BE2C (cell line): ENCODE measurements around the gene UBL3.

Experiments used
- DNase-seq: peaks from one replicate; pipeline ENCODE4 v3.0.0-alpha.2; 2020
- H3K27me3 ChIP-seq: fragments of 250-450 bp; sonication (Bioruptor Pico); 2 replicates; pipeline ENCODE4 v1.5.1; 2020; ENCODE audit warnings: mild to moderate bottlenecking
- H3K36me3 ChIP-seq: fragments of 250-450 bp; sonication (Bioruptor Pico); 2 replicates; pipeline ENCODE4 v1.5.1; 2020; ENCODE audit warnings: mild to moderate bottlenecking
- H3K4me1 ChIP-seq: fragments of 250-450 bp; sonication (Bioruptor Pico); 2 replicates; pipeline ENCODE4 v1.5.1; 2020
- H3K4me3 ChIP-seq: 2 replicates; pipeline ENCODE4 v1.5.1; 2011; ENCODE audit warnings: low read depth, low read length
- H3K9me3 ChIP-seq: fragments of 250-450 bp; sonication (Bioruptor Pico); 2 replicates; pipeline ENCODE4 v1.5.1; 2020
- CTCF ChIP-seq: IDR thresholded peaks from 2 replicates; pipeline ENCODE4 v1.5.1; 2012; ENCODE audit warnings: mild to moderate bottlenecking, low read depth, low read length

Gene UBL3

GRCh38 chr13:29855784-29856183 is 5.4 kb upstream of the UBL3 start:
- H3K4me3 ChIP-seq: no peak overlapping the region
- H3K4me1 ChIP-seq: peaks cover 14% of the 10 kb centered on the region
- no peaks in the 10 kb centered on the region for H3K9me3 ChIP-seq
- no peaks in the 10 kb centered on the region for H3K36me3 ChIP-seq
- H3K27me3 ChIP-seq: no peaks in the 10 kb centered on the region
- DNase-seq: no peak
- no peak for TF ChIP-seq CTCF

GRCh38 chr13:29855009-29855408 is 4.6 kb upstream of the UBL3 start:
- no peaks in the 10 kb centered on the region for H3K27me3 ChIP-seq
- H3K36me3 ChIP-seq: no peaks in the 10 kb centered on the region
- DNase-seq: no peak
- no peaks in the 10 kb centered on the region for H3K9me3 ChIP-seq
- peaks cover 15% of the 10 kb centered on the region for H3K4me1 ChIP-seq
- TF ChIP-seq CTCF: no peak
- H3K4me3 ChIP-seq: no peak overlapping the region

- DNase-seq: no peak
- H3K9me3 ChIP-seq: no peaks in the 10 kb centered on the region
- peaks cover 15% of the 10 kb centered on the region for H3K4me1 ChIP-seq
- H3K36me3 ChIP-seq: no peaks in the 10 kb centered on the region
- no peak overlapping the region for H3K4me3 ChIP-seq
- no peaks in the 10 kb centered on the region for H3K27me3 ChIP-seq
- no peak for TF ChIP-seq CTCF
These were observed 2.7 kb upstream of the UBL3 start for GRCh38 chr13:29853131-29853530.

- no peak for DNase-seq
- Histone ChIP-seq H3K27me3 (no peaks in the 10 kb centered on the region), H3K4me1 (peaks cover 15% of the 10 kb centered on the region), H3K36me3 (no peaks in the 10 kb centered on the region), H3K9me3 (no peaks in the 10 kb centered on the region), H3K4me3 (no peak overlapping the region)
- no peak for TF ChIP-seq CTCF
These were observed 2.1 kb upstream of the UBL3 start for GRCh38 chr13:29852472-29853054.

- no peaks in the 10 kb centered on the region for H3K9me3 ChIP-seq
- no peaks in the 10 kb centered on the region for H3K36me3 ChIP-seq
- H3K4me3 ChIP-seq: peak overlapping the region; percentile 83
- DNase-seq: peak; percentile 68
- TF ChIP-seq CTCF: no peak
- H3K4me1 ChIP-seq: peaks cover 3% of the 10 kb centered on the region; the same call in 1 of the 2 replicates
- H3K27me3 ChIP-seq: no peaks in the 10 kb centered on the region
These were observed 645 bp downstream of the UBL3 start for GRCh38 chr13:29849731-29850212.

GRCh38 chr13:29849071-29849631 is 1.3 kb downstream of the UBL3 start:
- H3K36me3 ChIP-seq: no peaks in the 10 kb centered on the region
- TF ChIP-seq CTCF: no peak
- no peak for DNase-seq
- H3K27me3 ChIP-seq: no peaks in the 10 kb centered on the region
- peaks cover 3% of the 10 kb centered on the region; the same call in 1 of the 2 replicates for H3K4me1 ChIP-seq
- no peaks in the 10 kb centered on the region for H3K9me3 ChIP-seq
- peak overlapping the region; percentile 83 for H3K4me3 ChIP-seq
